SKM-1 treated with dmso at 0.1 percent for 144 hours (cell line): ENCODE measurements around the gene UPF3A.

Experiments
- DNase-seq: peaks from one replicate; lab custom pipeline; 2025; ENCODE audit not compliant: unreplicated experiment; lab: John Stamatoyannopoulos, UW

The UPF3A gene

GRCh38 chr13:114303700-114304327 lies 22.4 kb downstream of the UPF3A start:
- DNase-seq = no peak

GRCh38 chr13:114304346-114305034 lies 23.1 kb downstream of the UPF3A start:
- DNase-seq = no peak

DNA sequence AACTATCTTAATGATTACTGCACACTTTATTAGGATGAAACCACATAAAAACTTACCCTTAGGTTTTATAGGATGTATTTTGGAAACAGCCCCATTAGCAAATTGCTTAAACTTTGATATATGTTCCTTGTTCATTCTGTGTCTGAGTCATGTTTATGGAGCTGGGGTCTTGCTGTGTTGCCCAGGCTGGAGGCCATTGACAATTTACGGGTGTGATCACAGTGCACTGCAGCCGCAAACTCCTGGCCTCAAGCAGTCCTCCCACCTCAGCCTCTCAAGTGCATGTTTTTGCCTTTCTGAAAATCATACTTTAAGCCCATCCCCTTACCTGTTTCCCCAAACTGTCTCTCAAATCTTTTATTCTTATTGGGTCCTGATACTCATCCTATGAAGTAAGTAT lies 27.7 kb downstream of the UPF3A start:
- no peak for DNase-seq

DNA sequence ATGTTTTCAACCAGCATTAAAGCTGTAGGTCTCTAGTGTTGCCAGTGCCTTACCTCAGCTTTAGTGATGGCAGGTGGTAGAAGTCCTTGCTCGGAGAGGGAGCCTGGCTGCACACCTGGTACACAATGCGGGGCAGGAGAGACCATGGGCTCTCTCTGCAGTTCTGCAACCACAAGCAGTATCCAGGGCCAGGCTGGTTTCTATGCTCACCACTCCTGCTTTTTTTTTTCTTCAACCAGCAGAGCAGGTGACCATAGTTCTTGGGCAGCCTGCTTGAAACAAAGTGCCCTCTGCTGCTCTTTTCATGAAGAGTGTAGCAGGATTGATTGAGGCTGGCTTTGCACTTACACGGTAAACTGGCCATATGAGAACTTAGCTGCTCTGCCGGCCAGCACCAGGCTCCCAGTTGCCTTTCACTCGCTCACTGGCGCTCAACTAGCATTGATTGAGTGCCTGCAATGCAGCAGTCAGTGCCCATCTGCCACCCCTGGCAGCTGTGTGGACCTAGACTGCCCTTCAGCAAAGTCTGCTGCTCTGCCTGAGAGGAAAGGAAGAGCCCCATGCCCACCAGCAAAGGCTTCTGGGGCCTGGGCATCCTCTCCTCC lies 28.5 kb downstream of the UPF3A start:
- DNase-seq = no peak

GRCh38 chr13:114310956-114311355 lies 29.6 kb downstream of the UPF3A start:
- no peak for DNase-seq

GRCh38 chr13:114311387-114311786 lies 30.0 kb downstream of the UPF3A start:
- no peak for DNase-seq

DNA sequence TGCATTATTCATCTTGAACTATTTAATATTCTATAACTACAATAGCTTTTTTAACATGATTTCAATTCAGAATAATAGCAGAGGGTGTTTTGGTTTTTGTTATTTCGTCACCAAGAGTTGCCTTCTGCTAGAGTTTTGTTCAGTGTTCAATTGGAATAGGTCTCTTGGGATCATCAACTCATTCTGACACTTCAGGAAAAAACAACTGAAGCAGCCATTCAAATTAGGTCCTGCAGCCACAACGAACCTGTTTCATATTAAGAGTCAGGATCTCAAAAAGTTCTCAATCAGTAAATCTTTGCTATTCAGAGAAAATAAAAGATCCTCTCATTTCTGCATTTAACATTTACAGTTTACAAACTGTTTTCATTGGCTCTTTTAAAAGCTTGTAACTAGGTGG lies 30.5 kb downstream of the UPF3A start:
- DNase-seq = no peak

GRCh38 chr13:114313061-114313860 lies 31.9 kb downstream of the UPF3A start:
- no peak for DNase-seq

DNA sequence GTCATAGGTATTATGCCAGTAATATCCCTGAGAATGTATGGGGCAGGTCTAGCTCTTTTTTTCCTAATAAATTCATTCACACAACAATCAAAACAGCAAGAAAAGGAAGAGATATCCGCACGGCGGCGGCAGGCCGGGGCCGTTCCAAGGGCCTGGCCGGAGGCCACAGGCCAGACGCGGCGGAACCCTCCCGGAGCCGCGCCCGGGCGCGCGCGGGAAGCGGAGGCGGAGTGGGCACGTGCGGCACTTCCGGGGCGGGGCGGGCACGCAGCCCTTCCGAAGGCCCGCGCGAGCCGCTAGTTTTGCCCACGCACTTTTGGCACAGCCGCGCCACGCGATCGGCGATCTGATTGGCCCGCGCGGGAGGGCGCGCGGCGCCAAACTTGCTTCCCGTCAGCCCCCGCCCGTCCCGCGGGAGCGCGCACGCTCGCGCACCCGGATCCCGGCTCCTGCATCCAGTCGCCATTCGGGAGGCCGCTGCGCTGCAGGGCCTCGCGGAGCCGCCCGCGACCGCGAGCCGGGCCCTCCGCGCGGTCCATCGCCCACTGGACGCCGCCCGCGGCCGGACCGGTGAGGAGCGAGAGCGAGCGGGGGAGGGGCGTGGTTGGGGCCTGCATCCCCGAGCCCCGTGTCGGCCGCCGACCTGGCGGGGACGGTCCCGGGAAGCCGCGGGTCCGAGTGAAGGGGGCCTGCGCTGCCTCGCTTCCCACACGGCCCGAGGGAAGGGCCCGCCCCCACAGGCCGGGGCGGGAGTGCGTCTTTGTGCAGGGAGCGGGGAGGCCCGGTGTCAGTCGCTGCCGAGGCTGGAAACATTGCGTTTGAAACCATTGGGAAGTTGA lies 32.9 kb downstream of the UPF3A start, which contains the start of gene CHAMP1:
TSS of gene CHAMP1 (plus strand) at position 430 of the 839 bp plus-strand sequence. CDS start 9,340 bp downstream, outside the sequence.
- peak; percentile 89 for DNase-seq

DNA sequence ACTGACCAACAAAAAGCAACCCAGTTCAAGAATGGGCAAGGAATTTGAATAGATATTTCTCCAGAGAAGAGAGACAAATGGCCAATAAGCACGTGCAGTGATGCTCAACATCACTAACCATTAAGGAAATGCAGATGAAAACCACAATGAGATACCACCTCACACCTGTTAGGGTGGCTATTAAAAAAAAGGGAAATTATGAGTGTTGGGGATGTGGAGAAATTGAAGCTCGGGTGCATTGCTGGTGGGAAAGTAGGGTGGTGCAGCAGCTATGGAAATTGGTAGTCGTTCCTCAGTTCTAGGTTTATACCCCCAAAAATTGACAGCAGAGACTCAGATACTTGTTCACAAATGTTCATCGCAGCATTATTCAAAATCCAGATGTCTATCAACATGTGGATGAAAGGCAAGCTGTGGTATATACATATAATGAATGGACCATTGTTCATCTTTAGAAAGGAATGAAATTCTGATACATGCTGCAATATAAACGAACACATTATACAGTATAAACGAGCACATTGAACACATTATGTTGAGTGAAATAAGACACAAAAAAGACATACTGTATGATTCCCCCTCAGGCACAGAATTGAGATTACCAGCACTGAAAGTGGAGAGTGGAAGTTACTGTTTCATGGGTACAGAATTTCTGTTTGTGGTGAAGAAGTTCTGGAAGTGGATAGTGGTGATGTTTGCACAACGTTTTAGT lies 33.8 kb downstream of the UPF3A start:
- no peak for DNase-seq

DNA sequence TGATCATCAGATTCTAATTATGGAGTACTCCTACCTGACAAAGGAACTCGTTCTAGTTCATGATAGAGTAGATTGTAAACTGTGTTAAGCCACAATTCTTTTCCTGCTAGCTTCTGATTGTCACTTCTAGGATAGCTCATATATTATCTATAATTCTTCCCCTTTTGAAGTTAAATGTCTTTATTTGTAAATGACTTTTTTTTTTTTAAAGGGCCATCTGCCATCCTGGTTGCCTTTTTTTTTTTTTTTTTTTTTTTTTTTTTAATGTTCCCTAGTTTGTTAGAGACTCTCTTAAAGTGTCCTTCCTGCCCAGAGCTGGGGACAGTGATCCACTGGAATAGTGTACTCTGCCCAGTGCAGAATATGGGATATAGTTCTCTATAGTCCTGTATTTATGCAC lies 37.2 kb downstream of the UPF3A start:
- no peak for DNase-seq

GRCh38 chr13:114319441-114319913 lies 38.1 kb downstream of the UPF3A start:
- no peak for DNase-seq

- DNase-seq = no peak
These were observed 38.7 kb downstream of the UPF3A start for GRCh38 chr13:114320065-114320464.

DNA sequence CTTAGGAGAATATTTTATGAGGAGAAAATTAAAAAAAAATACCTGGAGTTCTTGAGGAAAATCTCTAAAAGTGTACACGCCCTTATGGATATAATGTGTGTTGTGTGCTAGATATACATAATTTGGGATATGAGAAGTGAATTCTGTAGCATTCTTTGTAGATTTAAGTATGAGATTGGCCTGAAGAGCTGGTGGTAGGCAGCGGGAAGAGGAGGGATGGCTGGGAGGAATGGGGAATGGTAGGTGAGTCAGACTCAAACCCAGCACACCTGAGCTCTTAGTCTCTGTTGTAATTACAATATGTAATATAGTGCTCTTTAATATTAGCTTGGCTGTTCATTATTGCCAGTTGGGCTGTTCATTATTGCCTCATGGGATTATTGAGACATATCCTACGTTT lies 39.9 kb downstream of the UPF3A start:
- no peak for DNase-seq

- DNase-seq = no peak
These were observed 41.9 kb downstream of the UPF3A start for GRCh38 chr13:114323349-114323748.

GRCh38 chr13:114324334-114324733 lies 42.9 kb downstream of the UPF3A start:
- no peak for DNase-seq

GRCh38 chr13:114325729-114326128 lies 44.3 kb downstream of the UPF3A start:
- DNase-seq = no peak

- DNase-seq = no peak
These were observed 46.6 kb downstream of the UPF3A start for GRCh38 chr13:114328034-114328433.

GRCh38 chr13:114328595-114328994 lies 47.2 kb downstream of the UPF3A start:
- no peak for DNase-seq

DNA sequence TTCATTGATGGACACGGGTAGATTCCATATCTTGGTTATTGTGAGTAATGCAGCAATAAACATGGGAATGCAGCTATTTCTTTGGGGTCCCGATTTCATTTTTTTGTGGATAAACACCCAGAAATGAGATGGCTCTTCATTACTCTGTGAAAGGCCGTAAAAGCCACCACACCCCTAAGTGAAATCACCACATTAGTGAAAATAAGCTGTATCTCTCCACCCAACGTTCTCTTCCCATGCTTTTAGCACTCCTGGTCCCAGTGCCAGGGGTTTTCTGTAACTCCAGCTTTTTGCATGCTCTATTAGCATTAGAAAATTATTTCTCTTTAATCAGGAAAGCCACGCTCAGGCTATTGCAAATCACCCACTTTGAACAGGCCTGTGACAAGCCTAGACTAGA lies 48.7 kb downstream of the UPF3A start:
- DNase-seq = no peak
